Posterior cingulate gyrus (tissue), 11 donors: ENCODE data around the gene ZYG11B.

ENCODE experiments used
- DNase-seq, 10 donors: peaks; one replicate each; pipeline versions ENCODE4 v3.0.0 to v3.0.0-alpha.2; 2020 to 2021; ENCODE audit warnings: mixed read lengths in 3 of 10
- intact Hi-C: fragments of 100-400 bp; cut with DNase I; formaldehyde crosslinking; loops from one replicate; pipeline ENCODE4 v1.15.1; 2023

The ZYG11B gene

DNA sequence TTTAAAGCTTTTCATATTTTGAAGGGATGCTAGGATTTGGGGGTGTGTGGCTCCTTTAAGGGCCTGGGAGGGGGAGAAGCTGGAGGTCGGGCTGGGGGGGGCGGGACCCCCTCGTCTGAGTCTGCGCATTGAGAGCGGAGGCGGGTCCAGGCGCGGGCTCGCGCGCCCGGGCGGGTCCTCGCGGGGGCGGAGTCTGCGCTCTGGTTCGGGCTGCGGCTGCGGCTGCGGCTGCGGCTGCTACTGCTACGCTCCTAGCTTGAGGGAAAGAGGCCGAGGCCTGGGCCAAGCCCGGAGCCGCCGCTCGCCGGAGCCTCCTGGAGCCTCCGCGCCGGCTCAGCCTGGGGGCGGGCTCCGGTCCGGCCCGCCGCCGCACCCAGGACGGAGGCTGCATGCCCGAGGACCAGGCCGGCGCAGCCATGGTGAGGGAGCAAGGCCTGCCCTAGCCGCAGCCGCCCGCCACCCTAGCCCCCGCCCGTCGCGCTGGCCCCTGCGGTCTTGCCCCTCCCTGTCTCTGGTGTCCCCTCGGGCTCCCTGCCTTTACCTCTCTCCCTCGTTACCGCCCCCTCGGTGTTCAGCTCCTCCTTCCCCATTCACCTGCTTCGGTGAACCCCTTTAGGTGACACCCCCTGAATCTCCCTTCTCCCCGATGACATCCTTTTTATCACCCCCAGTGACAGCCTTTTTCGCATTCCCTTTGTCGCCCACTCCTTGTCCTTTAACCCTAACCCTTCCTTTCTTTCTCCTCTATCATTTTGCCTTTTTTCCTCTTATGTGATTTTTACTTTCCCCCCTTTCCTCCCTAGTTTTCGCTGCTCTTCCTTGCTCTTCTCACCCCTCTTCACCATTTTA, at the start of gene ZYG11B:
ZYG11B (plus strand) TSS at position 189 of the 849 bp plus-strand sequence; CDS start at position 390, 201 bp downstream.
- intact Hi-C loops, result loop anchor here (2.0 kb wide), 1 partner anchor 28 kb away; the partner anchor contains the start of gene COA7
- DNase-seq, result peak; percentile 80 to 98 (median 88)

DNA sequence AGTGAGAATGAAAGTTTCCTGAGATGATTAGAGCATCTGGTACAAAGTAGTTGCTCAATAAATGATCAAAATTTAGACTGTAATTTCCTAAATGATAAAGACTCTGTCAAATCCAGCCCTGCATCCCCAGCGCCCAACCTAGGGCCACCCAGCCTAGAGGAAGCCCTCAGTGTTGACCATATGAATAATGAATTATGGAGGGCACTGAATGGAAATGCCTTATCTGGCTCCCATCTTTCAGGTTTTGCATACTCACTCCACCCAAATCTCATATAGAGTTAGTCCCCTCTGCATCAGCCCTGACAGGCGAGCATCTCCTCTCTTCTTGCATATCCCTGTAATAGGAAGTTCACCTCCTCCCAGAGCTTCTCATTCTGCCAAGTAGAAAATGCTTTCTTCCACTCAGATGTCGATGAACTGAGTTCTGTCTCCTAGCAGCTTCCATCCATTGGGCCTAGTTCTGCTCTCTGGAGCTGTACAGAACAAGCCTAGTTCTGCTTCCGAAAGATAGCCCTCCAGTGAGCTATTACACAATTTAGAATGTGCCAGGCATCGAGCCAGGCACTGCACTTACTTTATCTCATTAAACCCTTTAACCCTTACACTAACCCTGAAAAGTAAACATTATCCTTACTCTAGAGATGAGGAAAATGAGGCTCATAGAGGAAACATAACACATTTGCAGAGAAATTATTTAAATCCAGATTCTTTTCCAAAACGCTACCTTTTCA, 49.0 kb upstream of the ZYG11B start:
- DNase-seq, result no peak
- intact Hi-C loops, result no loop called here

DNA sequence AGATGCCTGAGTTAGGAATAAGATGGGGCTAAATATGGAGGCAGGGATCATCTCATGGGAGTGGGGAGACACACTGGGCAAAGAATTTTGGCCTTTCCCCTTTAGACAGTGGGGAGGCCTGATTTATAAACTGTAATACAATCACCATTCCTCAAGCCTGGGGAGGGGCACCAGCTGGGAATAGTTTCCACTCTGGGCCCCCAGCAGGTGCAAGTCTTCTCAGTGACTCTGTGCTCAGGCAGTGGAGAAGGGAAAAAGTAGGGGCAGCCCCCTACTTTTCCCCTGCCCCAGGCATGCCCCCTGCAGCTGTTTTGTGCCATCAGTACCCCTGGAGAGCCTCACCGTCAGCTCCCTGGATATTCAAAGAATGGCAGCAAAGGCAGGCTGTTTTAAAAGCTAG, 47.2 kb upstream of the ZYG11B start:
- DNase-seq, result no peak
- intact Hi-C loops, result no loop called here

DNA sequence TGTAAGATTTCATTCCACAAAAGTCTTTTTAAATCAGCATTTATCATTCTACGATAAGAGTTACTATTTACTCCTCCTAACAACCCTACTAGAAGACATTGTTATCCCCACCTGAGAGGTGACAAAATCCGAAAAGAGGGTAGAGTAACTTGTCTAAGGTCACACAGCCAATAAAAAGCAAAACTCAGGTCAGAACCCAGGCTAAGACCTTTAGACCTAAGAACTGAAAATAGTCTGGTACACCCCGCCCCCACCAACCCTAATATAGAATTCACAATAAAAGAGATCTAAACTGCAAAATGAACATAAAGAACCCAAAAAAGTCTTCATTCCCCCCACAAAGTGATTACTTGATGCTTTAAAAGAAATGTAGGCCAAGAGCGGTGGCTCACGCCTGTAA, 46.8 kb upstream of the ZYG11B start:
- intact Hi-C loops, result no loop called here

DNA sequence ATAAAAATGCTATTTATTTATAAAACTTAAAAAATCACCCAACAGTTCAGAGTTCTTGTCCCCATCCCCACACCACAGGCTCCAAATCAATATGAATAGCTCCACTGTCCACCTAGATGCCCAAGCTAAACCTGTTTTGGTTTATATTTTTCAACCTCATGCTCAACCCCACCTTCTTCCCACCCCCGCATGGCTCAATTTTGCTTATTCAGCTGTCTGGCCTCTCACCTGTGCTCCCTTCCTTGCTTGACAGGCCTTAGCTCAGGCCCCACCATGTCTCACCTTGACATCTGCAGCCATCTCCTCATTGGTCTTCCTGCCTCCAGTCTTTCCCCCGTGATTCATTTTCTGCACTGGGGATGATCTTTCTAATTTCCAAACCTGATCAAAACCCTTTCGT, 45.9 kb upstream of the ZYG11B start:
- intact Hi-C loops, result no loop called here
- DNase-seq, result no peak

More for the DNA sequence above, 46.8 kb upstream of the ZYG11B start:
- no peak for DNase-seq

DNA sequence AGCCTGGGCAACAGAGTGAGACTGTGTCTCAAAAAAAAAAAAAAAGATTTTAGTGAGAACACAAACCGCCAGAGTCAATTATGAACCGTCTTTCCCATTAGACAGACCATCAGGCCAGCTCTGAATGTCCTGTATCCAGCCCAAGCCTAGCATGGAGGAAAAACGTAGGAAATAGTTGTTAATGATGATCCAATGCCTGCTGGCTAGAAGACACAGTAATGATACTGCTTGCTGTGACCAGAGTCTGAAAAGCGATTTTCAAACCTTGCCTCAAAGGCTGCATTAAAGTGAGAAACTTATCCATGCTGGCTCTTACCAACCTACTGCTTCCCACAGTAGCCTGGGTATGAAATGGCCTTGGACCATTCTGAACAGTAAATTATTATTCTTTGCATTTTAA, 45.1 kb upstream of the ZYG11B start:
- intact Hi-C loops, result no loop called here
- no peak for DNase-seq

DNA sequence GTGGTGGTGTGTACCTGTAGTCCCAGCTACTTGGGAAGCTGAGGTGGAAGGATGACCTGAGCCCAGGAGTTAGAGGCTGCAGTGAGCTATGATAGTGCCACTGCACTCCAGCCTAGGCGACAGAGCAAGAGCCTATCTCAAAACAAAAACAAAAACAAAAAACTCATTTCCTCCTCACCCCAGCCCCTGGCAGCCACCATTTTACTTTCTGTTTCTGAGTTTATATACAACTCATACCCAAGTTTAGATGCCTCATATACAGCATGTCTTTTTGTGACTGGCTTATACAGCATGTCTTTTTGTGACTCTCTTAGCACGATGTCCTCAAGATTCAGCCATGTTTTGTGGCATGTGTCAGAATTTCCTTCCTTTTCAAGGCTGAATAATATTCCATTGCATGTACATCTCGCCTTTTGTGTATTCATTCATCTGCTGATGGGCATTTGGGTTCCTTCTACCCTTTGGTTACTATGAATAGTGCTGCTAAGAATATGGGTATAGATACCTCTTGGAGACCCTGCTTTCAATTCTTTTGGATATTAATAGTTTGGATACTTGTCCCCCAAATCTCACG, 42.8 kb upstream of the ZYG11B start:
- intact Hi-C loops, result no loop called here
- no peak for DNase-seq

DNA sequence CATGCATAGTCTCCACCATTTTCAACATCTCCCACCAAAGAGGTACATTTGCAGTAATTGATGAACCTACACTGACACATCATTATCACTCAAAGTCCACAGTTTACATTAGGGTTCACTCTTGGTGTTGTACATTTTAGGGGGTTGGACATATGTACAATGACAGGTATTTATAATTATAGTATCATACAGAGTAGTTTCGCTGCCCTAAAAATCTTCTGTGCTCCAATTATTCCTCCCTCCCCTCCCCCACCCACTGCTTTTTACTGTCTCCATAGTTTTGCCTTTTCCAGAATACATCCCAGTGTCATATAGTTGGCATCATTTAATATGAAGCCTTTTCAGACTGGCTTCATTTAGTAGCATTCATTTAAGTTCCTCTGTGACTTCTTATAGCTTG, 41.7 kb upstream of the ZYG11B start:
- no peak for DNase-seq
- intact Hi-C loops, result no loop called here

DNA sequence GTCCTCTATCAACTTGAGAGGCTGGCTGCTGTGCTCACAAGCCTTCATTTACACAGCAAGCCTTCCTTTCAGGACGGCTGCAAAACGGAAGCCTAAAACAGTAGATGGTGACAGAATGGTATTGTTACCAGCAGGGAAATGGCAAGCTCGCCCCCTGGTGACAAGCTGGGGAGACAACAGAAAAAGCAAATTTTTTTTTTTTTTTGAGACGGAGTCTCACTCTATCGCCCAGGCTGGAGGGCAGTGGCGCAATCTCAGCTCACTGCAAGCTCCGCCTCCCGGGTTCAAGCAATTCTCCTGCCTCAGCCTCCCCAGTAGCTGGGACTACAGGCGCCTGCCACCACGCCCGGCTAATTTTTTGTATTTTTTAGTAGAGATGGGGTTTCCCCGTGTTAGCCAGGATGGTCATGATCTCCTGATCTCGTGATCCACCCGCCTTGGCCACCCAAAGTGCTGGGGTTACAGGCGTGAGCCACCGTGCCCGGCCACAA, 39.9 kb upstream of the ZYG11B start:
- intact Hi-C loops, result loop anchor here (5.0 kb wide), 1 partner anchor 134 kb away; the partner anchor contains the start of gene TUT4
- peak in 8 of 10 donors; percentile 29 to 90 (median 62) for DNase-seq

DNA sequence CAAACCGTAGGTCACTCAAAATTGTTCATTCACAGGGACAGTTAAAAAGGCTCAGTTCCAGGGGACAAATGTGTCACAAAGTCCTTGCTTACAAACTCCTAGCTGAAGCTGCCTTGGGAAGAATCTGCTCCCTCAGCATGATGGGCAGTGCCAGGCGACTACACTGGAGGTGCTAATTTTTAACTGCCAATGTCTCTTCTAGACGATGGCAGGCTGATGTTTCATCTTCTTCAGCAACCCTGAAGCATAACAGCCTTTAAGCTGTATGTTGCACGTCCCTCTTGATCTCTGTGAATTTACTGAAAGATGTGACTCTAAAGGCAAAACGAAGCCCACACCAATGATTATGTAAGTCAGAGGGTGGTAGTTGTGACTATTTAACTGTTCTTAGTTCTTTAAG, 39.4 kb upstream of the ZYG11B start:
- intact Hi-C loops, result loop anchor here (5.0 kb wide), 1 partner anchor 135 kb away; the partner anchor contains the start of gene TUT4

DNA sequence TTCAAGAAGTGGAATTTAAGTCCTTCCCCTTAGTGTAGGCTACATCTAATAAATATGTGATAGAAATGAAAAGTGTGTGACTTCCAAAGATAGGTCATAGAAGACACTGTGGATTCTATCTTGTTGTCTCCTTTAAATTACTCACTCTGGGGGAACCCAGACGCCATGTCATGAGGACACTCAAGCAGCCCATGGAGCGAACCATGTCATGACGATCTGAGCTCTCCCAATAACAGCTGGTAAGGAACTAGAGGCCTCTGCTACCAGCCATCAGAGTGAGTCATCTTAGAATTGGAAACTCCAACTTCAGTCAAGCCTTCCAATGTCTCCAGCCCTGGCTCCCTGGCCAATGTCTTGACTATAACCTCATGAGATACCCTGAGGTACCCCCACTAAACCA, 34.4 kb upstream of the ZYG11B start:
- intact Hi-C loops, result loop anchor here (10.0 kb wide), 2 partner anchors 327 to 637 kb away; partner anchors contain the start of genes BTF3L4, CC2D1B and TXNDC12
- peak in 1 of 10 donors; percentile 21 for DNase-seq

More for the DNA sequence above, 39.4 kb upstream of the ZYG11B start:
- no peak for DNase-seq

DNA sequence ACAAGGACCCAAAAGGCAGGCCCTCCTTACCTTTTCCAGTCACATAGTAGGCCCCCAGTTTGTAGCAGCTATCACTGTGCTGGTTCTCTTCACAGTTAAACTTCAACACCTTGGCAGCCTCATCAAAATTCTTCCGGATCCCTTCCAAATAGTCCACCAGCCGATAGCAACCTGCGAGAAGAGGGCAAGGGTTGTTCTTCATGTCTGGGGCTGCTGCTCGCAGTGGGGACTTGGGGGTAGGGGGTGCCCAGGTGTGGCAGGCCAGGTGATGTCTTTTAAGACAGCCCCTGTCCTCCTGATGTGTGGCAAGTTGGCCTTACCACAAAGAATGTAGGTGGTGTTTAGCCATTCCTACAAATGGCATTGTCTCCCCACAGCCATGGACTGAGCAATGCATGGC, 33.6 kb upstream of the ZYG11B start:
- peak in 1 of 10 donors; percentile 12 for DNase-seq
- intact Hi-C loops, result loop anchor here (10.0 kb wide), 2 partner anchors 328 to 638 kb away; partner anchors contain the start of genes BTF3L4, CC2D1B and TXNDC12

DNA sequence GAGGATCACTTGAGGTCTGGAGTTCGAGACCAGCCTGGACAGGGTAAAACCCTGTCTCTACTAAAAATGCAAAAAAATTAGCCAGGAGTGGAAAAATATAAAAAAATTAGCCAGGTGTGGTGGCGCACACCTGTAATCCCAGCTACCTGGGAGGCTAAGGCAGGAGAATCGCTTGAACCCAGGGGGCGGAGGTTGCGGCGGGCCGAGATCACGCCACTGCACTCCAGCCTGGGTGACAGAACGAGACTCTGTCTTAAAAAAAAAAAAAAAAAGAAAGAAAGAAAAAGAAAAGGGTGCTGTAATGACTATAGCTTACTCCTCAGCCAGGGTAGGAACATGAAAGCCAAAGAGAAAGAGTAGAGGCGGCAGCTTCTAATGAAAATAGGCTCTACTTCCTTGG, 32.9 kb upstream of the ZYG11B start:
- intact Hi-C loops, result loop anchor here (10.0 kb wide), 2 partner anchors 329 to 639 kb away; partner anchors contain the start of genes BTF3L4, CC2D1B and TXNDC12
- DNase-seq, result peak in 1 of 10 donors; percentile 12

DNA sequence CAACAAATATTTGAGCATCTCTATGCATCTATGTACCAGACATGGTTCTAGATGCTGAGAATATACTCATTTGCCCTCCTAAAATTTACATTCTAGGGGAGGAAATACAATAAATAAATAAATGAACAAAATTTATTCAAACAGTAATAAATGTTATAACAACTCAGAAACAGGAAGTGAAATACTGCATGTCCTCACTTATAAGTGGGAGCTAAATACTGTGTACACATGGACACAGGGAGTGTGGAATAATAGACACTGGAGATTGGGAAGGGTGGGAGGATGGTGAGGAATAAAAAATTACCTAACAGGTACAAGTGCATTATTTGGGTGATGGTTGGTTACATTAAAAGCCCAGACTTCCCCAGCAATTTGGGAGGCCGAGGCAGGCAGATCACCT, 32.4 kb upstream of the ZYG11B start:
- no peak for DNase-seq

DNA sequence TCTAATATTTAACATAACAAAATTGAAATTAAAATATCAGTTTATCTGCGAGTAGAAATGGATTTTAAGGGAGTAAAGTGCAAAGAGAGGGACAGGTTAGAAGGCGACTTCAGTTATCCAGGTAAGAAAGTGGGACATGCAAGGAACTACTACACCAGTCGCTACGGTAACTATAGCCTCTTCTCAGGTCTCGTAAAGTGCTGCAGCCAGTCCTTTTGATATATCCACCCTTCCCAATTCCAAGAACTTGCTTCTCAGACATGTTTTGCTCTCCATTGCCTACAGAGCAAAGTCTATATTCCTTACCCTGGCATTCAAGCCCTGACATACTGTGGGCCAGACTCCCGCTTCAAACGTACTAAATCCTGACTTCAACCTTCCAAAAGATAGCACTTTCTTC, 30.6 kb upstream of the ZYG11B start:
- intact Hi-C loops, result loop anchor here (10.0 kb wide), 2 partner anchors 331 to 641 kb away; partner anchors contain the start of genes BTF3L4, CC2D1B and TXNDC12

More for the DNA sequence above, 32.4 kb upstream of the ZYG11B start:
- intact Hi-C loops, result loop anchor here (10.0 kb wide), 2 partner anchors 329 to 639 kb away; partner anchors contain the start of genes BTF3L4, CC2D1B and TXNDC12

DNA sequence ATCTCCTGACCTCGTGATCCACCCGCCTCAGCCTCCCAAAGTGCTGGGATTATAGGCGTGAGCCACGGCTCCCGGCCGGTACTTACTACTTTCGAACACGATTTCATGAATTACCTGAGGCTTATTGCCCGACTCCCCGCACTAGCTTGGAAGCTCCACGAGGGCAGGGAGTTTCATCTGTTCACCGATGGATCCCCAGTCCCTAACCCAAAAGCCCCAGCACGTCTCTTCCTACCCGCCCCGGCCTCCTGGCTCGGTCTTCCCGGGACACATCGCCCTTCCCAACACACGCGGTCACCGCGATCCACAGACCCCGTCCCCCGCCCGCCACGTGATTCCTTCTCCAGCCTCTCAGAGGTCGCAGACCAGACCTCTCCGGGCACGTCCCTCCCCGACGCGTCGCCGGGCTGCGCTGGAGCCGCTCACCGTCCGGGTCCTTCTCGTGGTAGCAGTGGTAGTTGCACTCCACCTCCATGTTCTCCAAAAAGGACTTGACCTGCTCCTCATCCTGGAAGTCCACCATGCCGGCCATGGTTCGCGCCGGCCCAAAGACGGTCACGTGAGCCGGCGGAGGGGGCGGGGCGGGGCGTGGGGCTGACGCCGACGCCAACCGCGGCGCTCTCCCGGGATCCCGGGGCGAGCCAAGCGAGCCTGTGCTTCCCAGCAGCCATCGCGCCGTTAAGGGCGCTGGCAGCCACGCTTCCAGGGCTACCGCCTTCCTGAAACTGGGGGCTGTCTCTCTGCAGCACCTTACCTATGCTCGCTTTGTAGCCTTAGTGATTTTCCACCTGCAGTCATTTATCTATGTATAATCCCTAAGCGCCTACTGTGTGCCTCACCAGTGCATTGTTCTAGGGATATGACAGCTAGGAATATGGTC, 28.2 kb upstream of the ZYG11B start, which contains the start of gene COA7:
COA7 (minus strand) TSS at position 553 of the 880 bp plus-strand sequence; CDS start at position 532, 21 bp downstream.
- peak; percentile 75 to 98 (median 84) for DNase-seq
- intact Hi-C loops, result loop anchor here (2.0 to 10.0 kb wide), 3 partner anchors 29 to 643 kb away; partner anchors contain the start of genes BTF3L4, CC2D1B, TXNDC12 and ZYG11B

More for the DNA sequence above, 30.6 kb upstream of the ZYG11B start:
- no peak for DNase-seq

DNA sequence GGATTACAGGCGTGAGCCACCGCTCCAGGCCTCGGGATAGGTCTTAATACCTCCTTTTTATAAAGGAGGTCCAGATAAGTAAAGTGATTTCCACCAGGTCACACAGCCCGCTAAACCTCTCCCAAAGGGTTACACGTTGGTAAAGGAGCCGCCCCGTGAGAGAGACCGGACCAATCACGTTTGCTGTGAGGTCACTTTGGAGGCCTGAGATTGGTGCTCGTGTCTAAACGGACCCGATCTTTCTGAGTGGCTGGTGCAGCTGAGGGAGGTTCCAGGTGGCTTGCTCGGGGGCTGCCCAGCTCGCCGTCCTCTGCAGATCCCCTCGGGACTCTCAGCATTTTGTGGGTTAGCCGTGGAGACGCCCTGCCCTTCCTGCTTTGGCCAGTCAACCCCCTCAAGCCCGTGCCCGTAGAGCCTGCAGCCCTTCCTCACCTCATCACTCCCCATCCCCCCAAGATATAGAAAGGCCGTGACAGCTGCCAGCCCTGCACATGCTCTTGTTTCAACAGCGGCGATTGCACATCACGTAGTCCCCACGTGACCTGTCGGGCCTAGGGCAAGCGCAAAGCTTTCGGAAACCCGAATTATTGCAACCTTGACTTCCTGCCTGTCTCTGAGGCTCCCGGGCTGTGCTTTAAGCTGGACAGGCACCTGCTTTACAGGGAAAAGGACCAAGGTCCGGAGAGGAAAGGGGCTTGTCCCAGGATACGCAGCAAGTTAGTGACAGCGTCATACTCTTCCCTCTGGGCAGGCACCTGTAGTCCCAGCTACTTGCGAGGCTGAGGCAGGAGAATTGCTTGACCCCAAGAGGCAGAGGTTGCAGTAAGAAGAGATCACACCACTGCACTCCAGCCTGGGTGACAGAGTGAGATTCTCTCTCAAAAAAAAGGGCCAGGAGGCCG, 23.1 kb upstream of the ZYG11B start:
- peak; percentile 87 to 99 (median 94) for DNase-seq
- intact Hi-C loops, result no loop called here

DNA sequence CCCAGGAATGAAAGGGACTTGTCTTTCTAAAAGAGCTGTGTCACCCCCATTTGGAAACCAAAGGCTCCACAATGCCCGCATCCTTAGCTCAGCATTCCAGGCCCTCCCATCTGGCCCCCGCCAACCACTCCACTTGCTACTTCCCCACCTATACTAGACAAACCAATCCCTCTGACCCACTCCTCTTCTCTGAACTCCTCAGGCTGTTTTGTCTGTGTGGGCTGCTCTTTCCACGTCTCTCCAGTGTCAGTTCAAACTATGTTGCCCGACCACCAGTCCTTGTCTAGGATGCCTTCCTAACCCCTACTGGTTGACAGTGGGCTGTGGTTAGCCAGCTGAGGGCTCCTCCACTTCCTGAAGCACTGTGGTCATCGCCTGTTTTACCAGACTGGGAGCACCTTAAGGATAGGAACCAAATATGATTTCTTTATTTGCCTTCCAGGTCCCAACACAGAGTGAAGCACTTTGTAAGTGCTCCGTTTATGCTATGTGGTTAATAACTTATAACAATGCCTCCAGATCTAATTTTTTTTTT, 20.1 kb upstream of the ZYG11B start:
- no peak for DNase-seq
- intact Hi-C loops, result no loop called here
